Measurements from ENCODE around the gene CTSH. TPM values are rescaled to one million over a fixed set of nuclear protein-coding genes. Genes with fewer than 3 reads are reported as not detected.

CTSH gene
- total and polyA plus RNA-seq, 2 of the 13 experiments (the other 11 are each of a cell fraction or from before 2014, with no cell fraction given): 265 to 653 TPM

DNA sequence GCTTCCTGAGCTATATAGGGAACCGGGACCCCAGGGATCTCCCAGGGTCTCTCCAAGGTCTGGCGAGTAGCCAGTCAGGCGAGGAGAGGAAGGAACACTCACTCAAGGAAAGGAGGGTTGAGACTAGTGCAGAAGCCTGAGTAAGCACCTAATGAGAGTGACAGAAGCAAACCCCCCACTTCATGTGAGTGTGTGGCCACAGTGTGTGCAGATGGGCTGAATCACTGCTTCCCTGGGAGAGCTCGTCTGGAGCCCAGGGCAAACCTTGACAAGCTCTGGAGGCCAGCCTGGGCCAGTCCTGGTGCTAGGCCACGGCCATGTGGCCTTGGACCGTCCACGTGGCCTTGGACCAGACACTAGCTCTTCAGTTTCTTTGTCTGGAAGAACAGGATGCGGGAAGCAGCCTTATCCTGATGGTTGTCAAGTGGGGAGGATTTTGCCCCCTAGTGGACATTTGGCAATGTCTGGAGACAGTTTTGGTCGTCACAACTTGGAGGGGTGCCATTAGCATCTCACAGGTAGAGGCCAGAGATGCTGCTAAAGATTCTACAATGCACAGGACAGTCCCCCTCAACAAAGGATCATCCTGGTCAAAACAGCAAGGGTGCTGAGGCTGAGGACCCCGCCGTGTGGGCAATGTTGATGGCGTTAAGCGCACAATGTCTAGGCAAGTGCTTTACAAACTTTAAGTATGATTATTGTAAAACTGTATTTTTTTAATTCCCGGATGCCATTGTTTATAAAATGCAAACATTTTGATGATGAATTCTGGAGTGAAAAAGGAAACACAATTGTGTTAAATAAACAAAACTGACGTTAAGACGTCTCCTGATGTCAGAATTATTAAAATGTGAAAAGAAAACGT is 34.8 kb upstream of the CTSH start (continued):
- TF ChIP-seq, protein P1, sequence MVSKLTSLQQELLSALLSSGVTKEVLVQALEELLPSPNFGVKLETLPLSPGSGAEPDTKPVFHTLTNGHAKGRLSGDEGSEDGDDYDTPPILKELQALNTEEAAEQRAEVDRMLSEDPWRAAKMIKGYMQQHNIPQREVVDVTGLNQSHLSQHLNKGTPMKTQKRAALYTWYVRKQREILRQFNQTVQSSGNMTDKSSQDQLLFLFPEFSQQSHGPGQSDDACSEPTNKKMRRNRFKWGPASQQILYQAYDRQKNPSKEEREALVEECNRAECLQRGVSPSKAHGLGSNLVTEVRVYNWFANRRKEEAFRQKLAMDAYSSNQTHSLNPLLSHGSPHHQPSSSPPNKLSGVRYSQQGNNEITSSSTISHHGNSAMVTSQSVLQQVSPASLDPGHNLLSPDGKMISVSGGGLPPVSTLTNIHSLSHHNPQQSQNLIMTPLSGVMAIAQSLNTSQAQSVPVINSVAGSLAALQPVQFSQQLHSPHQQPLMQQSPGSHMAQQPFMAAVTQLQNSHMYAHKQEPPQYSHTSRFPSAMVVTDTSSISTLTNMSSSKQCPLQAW (CRISPR knock-in tag; IDR thresholded peaks at IDR 0.05): peak; percentile 57
- TF ChIP-seq PRMT3 (CRISPR knock-in tag; IDR thresholded peaks at IDR 0.05; ENCODE audit: borderline replicate concordance, low read depth) (peak; percentile 69; the same call in 1 of the 2 replicates), RAD51 (IDR thresholded peaks at IDR 0.05; ENCODE audit: borderline replicate concordance) (no peak), MTA1 (CRISPR knock-in tag; IDR thresholded peaks at IDR 0.05; ENCODE audit: borderline replicate concordance) (peak; percentile 47; the same call in 1 of the 2 replicates), PAX8 (CRISPR knock-in tag; IDR thresholded peaks at IDR 0.05; ENCODE audit: borderline replicate concordance) (no peak), NFATC3 (CRISPR knock-in tag; IDR thresholded peaks at IDR 0.05) (no peak), ZNF274 (CRISPR knock-in tag; IDR thresholded peaks at IDR 0.05) (no peak), SAFB2 (CRISPR knock-in tag; IDR thresholded peaks at IDR 0.05; ENCODE audit: borderline replicate concordance, low read depth) (no peak), ZNF33A (CRISPR knock-in tag; IDR thresholded peaks at IDR 0.05; ENCODE audit: borderline replicate concordance) (no peak), KLF15 (CRISPR knock-in tag; IDR thresholded peaks at IDR 0.05; ENCODE audit: borderline replicate concordance) (0 out of 2 replicates have a peak, but pooled peaks have one; percentile 49), ZSCAN31 (CRISPR knock-in tag; IDR thresholded peaks at IDR 0.05; ENCODE audit: low read depth) (peak; percentile 48; the same call in 1 of the 2 replicates), SNRNP70 (IDR thresholded peaks at IDR 0.05; ENCODE audit: low read depth, low read length) (no peak), ZKSCAN1 (IDR thresholded peaks at IDR 0.05; ENCODE audit: low read length) (peak; percentile 93), ZFX (CRISPR knock-in tag; IDR thresholded peaks at IDR 0.05; ENCODE audit: low read depth) (peak; percentile 91), HMG20A (CRISPR knock-in tag; IDR thresholded peaks at IDR 0.05; ENCODE audit: borderline replicate concordance) (peak; percentile 69; the same call in 1 of the 2 replicates), FOXO1 (CRISPR knock-in tag; IDR thresholded peaks at IDR 0.05) (peak; percentile 56; the same call in 1 of the 2 replicates), LCORL (IDR thresholded peaks at IDR 0.05) (no peak), LCORL (CRISPR knock-in tag; IDR thresholded peaks at IDR 0.05) (peak; percentile 55; the same call in 1 of the 2 replicates), HOXA3 (CRISPR knock-in tag; IDR thresholded peaks at IDR 0.05) (peak; percentile 72), ZNF121 (CRISPR knock-in tag; IDR thresholded peaks at IDR 0.05) (peak; percentile 68)
- TF ChIP-seq, protein P2, sequence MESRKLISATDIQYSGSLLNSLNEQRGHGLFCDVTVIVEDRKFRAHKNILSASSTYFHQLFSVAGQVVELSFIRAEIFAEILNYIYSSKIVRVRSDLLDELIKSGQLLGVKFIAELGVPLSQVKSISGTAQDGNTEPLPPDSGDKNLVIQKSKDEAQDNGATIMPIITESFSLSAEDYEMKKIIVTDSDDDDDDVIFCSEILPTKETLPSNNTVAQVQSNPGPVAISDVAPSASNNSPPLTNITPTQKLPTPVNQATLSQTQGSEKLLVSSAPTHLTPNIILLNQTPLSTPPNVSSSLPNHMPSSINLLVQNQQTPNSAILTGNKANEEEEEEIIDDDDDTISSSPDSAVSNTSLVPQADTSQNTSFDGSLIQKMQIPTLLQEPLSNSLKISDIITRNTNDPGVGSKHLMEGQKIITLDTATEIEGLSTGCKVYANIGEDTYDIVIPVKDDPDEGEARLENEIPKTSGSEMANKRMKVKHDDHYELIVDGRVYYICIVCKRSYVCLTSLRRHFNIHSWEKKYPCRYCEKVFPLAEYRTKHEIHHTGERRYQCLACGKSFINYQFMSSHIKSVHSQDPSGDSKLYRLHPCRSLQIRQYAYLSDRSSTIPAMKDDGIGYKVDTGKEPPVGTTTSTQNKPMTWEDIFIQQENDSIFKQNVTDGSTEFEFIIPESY (CRISPR knock-in tag; IDR thresholded peaks at IDR 0.05): peak; percentile 78
- TF ChIP-seq, protein P3, sequence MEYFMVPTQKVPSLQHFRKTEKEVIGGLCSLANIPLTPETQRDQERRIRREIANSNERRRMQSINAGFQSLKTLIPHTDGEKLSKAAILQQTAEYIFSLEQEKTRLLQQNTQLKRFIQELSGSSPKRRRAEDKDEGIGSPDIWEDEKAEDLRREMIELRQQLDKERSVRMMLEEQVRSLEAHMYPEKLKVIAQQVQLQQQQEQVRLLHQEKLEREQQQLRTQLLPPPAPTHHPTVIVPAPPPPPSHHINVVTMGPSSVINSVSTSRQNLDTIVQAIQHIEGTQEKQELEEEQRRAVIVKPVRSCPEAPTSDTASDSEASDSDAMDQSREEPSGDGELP (IDR thresholded peaks at IDR 0.05; ENCODE audit: borderline replicate concordance, low read depth): no peak
- TF ChIP-seq, protein P4, sequence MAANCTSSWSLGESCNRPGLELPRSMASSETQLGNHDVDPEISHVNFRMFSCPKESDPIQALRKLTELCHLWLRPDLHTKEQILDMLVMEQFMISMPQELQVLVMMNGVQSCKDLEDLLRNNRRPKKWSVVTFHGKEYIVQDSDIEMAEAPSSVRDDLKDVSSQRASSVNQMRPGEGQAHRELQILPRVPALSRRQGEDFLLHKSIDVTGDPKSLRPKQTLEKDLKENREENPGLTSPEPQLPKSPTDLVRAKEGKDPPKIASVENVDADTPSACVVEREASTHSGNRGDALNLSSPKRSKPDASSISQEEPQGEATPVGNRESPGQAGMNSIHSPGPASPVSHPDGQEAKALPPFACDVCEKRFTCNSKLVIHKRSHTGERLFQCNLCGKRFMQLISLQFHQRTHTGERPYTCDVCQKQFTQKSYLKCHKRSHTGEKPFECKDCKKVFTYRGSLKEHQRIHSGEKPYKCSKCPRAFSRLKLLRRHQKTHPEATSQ (CRISPR knock-in tag; IDR thresholded peaks at IDR 0.05; ENCODE audit: borderline replicate concordance): no peak
- TF ChIP-seq, protein P5, sequence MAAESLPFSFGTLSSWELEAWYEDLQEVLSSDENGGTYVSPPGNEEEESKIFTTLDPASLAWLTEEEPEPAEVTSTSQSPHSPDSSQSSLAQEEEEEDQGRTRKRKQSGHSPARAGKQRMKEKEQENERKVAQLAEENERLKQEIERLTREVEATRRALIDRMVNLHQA (CRISPR knock-in tag; IDR thresholded peaks at IDR 0.05): no peak
